ENCODE results near the gene PRND. TPM values are rescaled to one million over a fixed set of nuclear protein-coding genes. Genes with fewer than 3 reads are reported as not detected.

PRND gene
- total RNA-seq (3.5 TPM), polyA plus RNA-seq (0.14 TPM)
- long read RNA-seq, donor 1, partial matches to known transcripts: 0 of 1 reads
- long read RNA-seq, donor 1, other reads (novel, unspliced or antisense): 0 of 1 reads
- long read RNA-seq, donor 2, transcript PRND-201 (2 exons, 3,980 nt): major isoform, 9 of 9 reads
- long read RNA-seq, donor 2, partial matches to known transcripts: 0 of 9 reads
- long read RNA-seq, donor 2, other reads (novel, unspliced or antisense): 0 of 9 reads
- long read RNA-seq, donor 3, partial matches to known transcripts: 0 of 1 reads
- long read RNA-seq, donor 3, other reads (novel, unspliced or antisense): 0 of 1 reads
- long read RNA-seq, donor 4, partial matches to known transcripts: 0 of 1 reads
- long read RNA-seq, donor 4, other reads (novel, unspliced or antisense): 0 of 1 reads
- long read RNA-seq, donor 5, transcript PRND-201 (2 exons, 3,980 nt): major isoform, 6 of 6 reads
- long read RNA-seq, donor 5, partial matches to known transcripts: 0 of 6 reads
- long read RNA-seq, donor 5, other reads (novel, unspliced or antisense): 0 of 6 reads
- long read RNA-seq, donor 6, transcript PRND-201 (2 exons, 3,980 nt): major isoform, 5 of 5 reads
- long read RNA-seq, donor 6, partial matches to known transcripts: 0 of 5 reads
- long read RNA-seq, donor 6, other reads (novel, unspliced or antisense): 0 of 5 reads
- long read RNA-seq, donor 7, partial matches to known transcripts: 0 of 1 reads
- long read RNA-seq, donor 7, other reads (novel, unspliced or antisense): 0 of 1 reads
- long read RNA-seq, donor 8, partial matches to known transcripts: 0 of 1 reads
- long read RNA-seq, donor 8, other reads (novel, unspliced or antisense): 0 of 1 reads
- long read RNA-seq, donor 9: 0 reads
- long read RNA-seq, donor 10, partial matches to known transcripts: 0 of 2 reads
- long read RNA-seq, donor 10, other reads (novel, unspliced or antisense): 0 of 2 reads

GRCh38 chr20:4721719-4722118 lies at the start of gene PRND:
Gene PRND, plus strand, starts transcription at chr20:4721909. Its CDS starts 2,643 bp downstream, at chr20:4724552.
- no peak within 1 kb of the TSS for H3K27ac ChIP-seq (ENCODE audit: low read depth in 1 of 2, low read length in 1 of 2)
- WGBS: 90% methylated on average over 8 of the region's 8 CpGs
- H3K4me3 ChIP-seq (ENCODE audit: low read length in 2 of 2): no peak within 1 kb of the TSS

DNA sequence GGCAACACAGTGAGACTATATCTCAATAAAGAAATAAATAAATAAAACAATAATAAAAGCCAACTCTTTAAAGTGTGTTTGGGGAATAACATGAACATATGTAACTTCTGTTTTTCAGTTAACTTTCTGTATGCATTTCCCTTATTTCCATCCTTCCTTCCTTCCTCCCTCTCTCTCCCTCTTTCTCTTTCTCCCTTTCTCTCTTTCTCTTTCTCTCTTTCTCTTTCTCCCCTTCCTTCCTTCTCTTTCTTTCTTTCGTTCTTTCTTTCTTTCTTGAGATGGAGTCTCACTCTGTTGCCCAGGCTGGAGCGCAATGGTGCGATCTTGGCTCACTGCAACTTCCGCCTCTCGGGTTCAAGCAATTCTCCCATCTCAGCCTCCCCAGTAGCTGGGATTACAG lies 48.8 kb upstream of the PRND start:
- Histone ChIP-seq H3K4me3 (ENCODE audit: low read length in 2 of 2) (no peak overlapping the region), H3K36me3 (ENCODE audit: control insufficient read depth in 2 of 2, insufficient read depth in 2 of 2, low read length in 1 of 2) (no peaks in the 10 kb centered on the region), H3K4me1 (ENCODE audit: control insufficient read depth in 2 of 2, insufficient read depth in 2 of 2, low read length in 2 of 2) (no peaks in the 10 kb centered on the region), H3K27ac (ENCODE audit: low read depth in 1 of 2, low read length in 1 of 2) (no peak overlapping the region), H3K27me3 (ENCODE audit: control insufficient read depth in 2 of 2, insufficient read depth in 1 of 2, low read length in 1 of 2) (no peaks in the 10 kb centered on the region), H3K9me3 (ENCODE audit: control insufficient read depth in 2 of 2, insufficient read depth in 1 of 2, low read length in 1 of 2) (no peaks in the 10 kb centered on the region)
- DNase-seq (ENCODE audit: low read depth in 6 of 9, low spot score in 9 of 9): no peak
- WGBS: 98% methylated on average over 5 of the region's 5 CpGs

More at GRCh38 chr20:4721719-4722118, at the start of gene PRND:
- DNase-seq (ENCODE audit: low read depth in 6 of 9, low spot score in 9 of 9): no peak
- Histone ChIP-seq H3K9me3 (ENCODE audit: control insufficient read depth in 2 of 2, insufficient read depth in 1 of 2, low read length in 1 of 2) (no peaks in the 10 kb centered on the region), H3K36me3 (ENCODE audit: control insufficient read depth in 2 of 2, insufficient read depth in 2 of 2, low read length in 1 of 2) (no peaks in the 10 kb centered on the region), H3K4me1 (ENCODE audit: control insufficient read depth in 2 of 2, insufficient read depth in 2 of 2, low read length in 2 of 2) (peaks cover 2 to 3% of the 10 kb centered on the region in 2 donors), H3K27me3 (ENCODE audit: control insufficient read depth in 2 of 2, insufficient read depth in 1 of 2, low read length in 1 of 2) (peaks cover 0 to 2% of the 10 kb centered on the region in 2 donors)

GRCh38 chr20:4673371-4674001 lies 48.2 kb upstream of the PRND start:
- Histone ChIP-seq H3K27ac (ENCODE audit: low read depth in 1 of 2, low read length in 1 of 2) (no peak overlapping the region), H3K27me3 (ENCODE audit: control insufficient read depth in 2 of 2, insufficient read depth in 1 of 2, low read length in 1 of 2) (no peaks in the 10 kb centered on the region), H3K9me3 (ENCODE audit: control insufficient read depth in 2 of 2, insufficient read depth in 1 of 2, low read length in 1 of 2) (no peaks in the 10 kb centered on the region), H3K4me3 (ENCODE audit: low read length in 2 of 2) (no peak overlapping the region), H3K36me3 (ENCODE audit: control insufficient read depth in 2 of 2, insufficient read depth in 2 of 2, low read length in 1 of 2) (no peaks in the 10 kb centered on the region), H3K4me1 (ENCODE audit: control insufficient read depth in 2 of 2, insufficient read depth in 2 of 2, low read length in 2 of 2) (no peaks in the 10 kb centered on the region)
- WGBS: 93% methylated on average over 5 of the region's 5 CpGs
- no peak for DNase-seq (ENCODE audit: low read depth in 6 of 9, low spot score in 9 of 9)

GRCh38 chr20:4674672-4675071 lies 47.0 kb upstream of the PRND start:
- no peaks in the 10 kb centered on the region for H3K27me3 ChIP-seq (ENCODE audit: control insufficient read depth in 2 of 2, insufficient read depth in 1 of 2, low read length in 1 of 2)
- DNase-seq (ENCODE audit: low read depth in 6 of 9, low spot score in 9 of 9): no peak
- no peaks in the 10 kb centered on the region for H3K9me3 ChIP-seq (ENCODE audit: control insufficient read depth in 2 of 2, insufficient read depth in 1 of 2, low read length in 1 of 2)
- H3K4me1 ChIP-seq (ENCODE audit: control insufficient read depth in 2 of 2, insufficient read depth in 2 of 2, low read length in 2 of 2): no peaks in the 10 kb centered on the region
- H3K36me3 ChIP-seq (ENCODE audit: control insufficient read depth in 2 of 2, insufficient read depth in 2 of 2, low read length in 1 of 2): no peaks in the 10 kb centered on the region
- no peak overlapping the region for H3K27ac ChIP-seq (ENCODE audit: low read depth in 1 of 2, low read length in 1 of 2)
- H3K4me3 ChIP-seq (ENCODE audit: low read length in 2 of 2): no peak overlapping the region

DNA sequence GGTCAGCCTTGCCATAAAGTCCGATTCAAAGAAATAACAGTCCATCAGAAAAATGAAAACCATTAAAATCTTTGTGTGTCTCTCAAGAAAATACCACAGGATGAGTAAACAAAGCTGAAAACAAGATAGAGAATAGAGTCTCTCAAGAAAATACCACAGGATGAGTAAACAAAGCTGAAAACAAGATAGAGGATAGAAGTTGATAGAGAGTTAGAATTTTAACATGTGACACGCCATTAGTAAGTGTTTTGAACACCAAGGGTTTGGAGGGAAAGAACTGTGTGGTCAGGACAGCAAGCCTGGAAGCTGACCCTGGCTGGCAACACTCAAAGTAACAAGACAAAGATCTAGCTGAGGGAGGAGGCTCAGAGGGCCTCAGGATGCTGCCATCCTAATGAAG lies 43.9 kb upstream of the PRND start:
- no peaks in the 10 kb centered on the region for H3K4me1 ChIP-seq (ENCODE audit: control insufficient read depth in 2 of 2, insufficient read depth in 2 of 2, low read length in 2 of 2)
- no peaks in the 10 kb centered on the region for H3K27me3 ChIP-seq (ENCODE audit: control insufficient read depth in 2 of 2, insufficient read depth in 1 of 2, low read length in 1 of 2)
- no peak for DNase-seq (ENCODE audit: low read depth in 6 of 9, low spot score in 9 of 9)
- 97% methylated on average over 2 of the region's 2 CpGs for WGBS
- no peaks in the 10 kb centered on the region for H3K36me3 ChIP-seq (ENCODE audit: control insufficient read depth in 2 of 2, insufficient read depth in 2 of 2, low read length in 1 of 2)
- H3K4me3 ChIP-seq (ENCODE audit: low read length in 2 of 2): no peak overlapping the region
- H3K27ac ChIP-seq (ENCODE audit: low read depth in 1 of 2, low read length in 1 of 2): no peak overlapping the region
- H3K9me3 ChIP-seq (ENCODE audit: control insufficient read depth in 2 of 2, insufficient read depth in 1 of 2, low read length in 1 of 2): no peaks in the 10 kb centered on the region

DNA sequence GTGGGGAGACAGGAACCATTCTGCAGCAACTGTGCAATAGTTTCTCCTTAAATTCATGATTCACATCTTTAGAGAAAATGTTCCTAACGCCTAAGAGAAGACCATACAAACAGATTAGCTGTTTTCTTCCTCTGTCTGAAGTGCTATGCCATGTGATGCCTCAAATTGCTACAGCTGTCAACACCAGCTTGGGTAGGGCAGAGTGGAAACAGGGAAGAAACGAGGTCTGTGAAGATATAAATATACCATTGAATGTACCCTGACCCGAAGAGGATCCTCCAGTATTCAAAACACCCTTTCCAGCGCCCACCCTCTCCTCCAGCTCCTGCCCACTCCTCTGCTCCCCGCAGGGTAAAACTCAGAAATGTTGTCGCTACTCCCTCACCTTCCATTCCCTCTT lies 40.3 kb upstream of the PRND start:
- WGBS: 93% methylated on average over 6 of the region's 6 CpGs
- Histone ChIP-seq H3K9me3 (ENCODE audit: control insufficient read depth in 2 of 2, insufficient read depth in 1 of 2, low read length in 1 of 2) (no peaks in the 10 kb centered on the region), H3K27me3 (ENCODE audit: control insufficient read depth in 2 of 2, insufficient read depth in 1 of 2, low read length in 1 of 2) (peaks cover 0 to 2% of the 10 kb centered on the region in 2 donors), H3K4me3 (ENCODE audit: low read length in 2 of 2) (no peak overlapping the region), H3K27ac (ENCODE audit: low read depth in 1 of 2, low read length in 1 of 2) (no peak overlapping the region), H3K4me1 (ENCODE audit: control insufficient read depth in 2 of 2, insufficient read depth in 2 of 2, low read length in 2 of 2) (peaks cover 0 to 8% of the 10 kb centered on the region in 2 donors), H3K36me3 (ENCODE audit: control insufficient read depth in 2 of 2, insufficient read depth in 2 of 2, low read length in 1 of 2) (no peaks in the 10 kb centered on the region)
- no peak for DNase-seq (ENCODE audit: low read depth in 6 of 9, low spot score in 9 of 9)

DNA sequence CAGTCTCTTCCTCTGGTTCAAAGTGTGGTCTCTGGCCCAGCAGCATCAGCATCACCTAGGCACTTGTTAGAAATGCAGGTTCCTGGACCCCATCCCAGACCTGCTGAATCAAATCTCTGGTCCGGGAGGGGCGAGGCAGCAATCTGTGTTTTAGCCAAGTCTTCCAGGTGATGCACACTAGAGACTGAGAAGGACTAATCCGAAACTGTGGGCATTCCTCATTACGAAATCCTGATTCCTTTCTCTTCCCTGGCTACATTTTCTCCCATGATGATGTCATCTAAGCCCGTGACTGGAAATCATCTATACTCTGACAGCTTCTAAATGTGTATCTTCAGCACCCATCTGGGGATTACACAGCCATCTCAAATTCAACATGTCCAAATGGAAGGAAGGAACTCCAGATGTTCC lies 39.7 kb upstream of the PRND start:
- 96% methylated on average over 5 of the region's 5 CpGs for WGBS
- no peak for DNase-seq (ENCODE audit: low read depth in 6 of 9, low spot score in 9 of 9)
- Histone ChIP-seq H3K4me1 (ENCODE audit: control insufficient read depth in 2 of 2, insufficient read depth in 2 of 2, low read length in 2 of 2) (peaks cover 0 to 8% of the 10 kb centered on the region in 2 donors), H3K9me3 (ENCODE audit: control insufficient read depth in 2 of 2, insufficient read depth in 1 of 2, low read length in 1 of 2) (no peaks in the 10 kb centered on the region), H3K27ac (ENCODE audit: low read depth in 1 of 2, low read length in 1 of 2) (no peak overlapping the region), H3K36me3 (ENCODE audit: control insufficient read depth in 2 of 2, insufficient read depth in 2 of 2, low read length in 1 of 2) (no peaks in the 10 kb centered on the region), H3K27me3 (ENCODE audit: control insufficient read depth in 2 of 2, insufficient read depth in 1 of 2, low read length in 1 of 2) (peaks cover 0 to 2% of the 10 kb centered on the region in 2 donors), H3K4me3 (ENCODE audit: low read length in 2 of 2) (no peak overlapping the region)

- Histone ChIP-seq H3K4me1 (ENCODE audit: control insufficient read depth in 2 of 2, insufficient read depth in 2 of 2, low read length in 2 of 2) (peaks cover 0 to 12% of the 10 kb centered on the region in 2 donors), H3K9me3 (ENCODE audit: control insufficient read depth in 2 of 2, insufficient read depth in 1 of 2, low read length in 1 of 2) (no peaks in the 10 kb centered on the region), H3K27ac (ENCODE audit: low read depth in 1 of 2, low read length in 1 of 2) (no peak overlapping the region), H3K4me3 (ENCODE audit: low read length in 2 of 2) (no peak overlapping the region), H3K36me3 (ENCODE audit: control insufficient read depth in 2 of 2, insufficient read depth in 2 of 2, low read length in 1 of 2) (no peaks in the 10 kb centered on the region), H3K27me3 (ENCODE audit: control insufficient read depth in 2 of 2, insufficient read depth in 1 of 2, low read length in 1 of 2) (peaks cover 0 to 2% of the 10 kb centered on the region in 2 donors)
- 98% methylated on average over 6 of the region's 6 CpGs for WGBS
- no peak for DNase-seq (ENCODE audit: low read depth in 6 of 9, low spot score in 9 of 9)
Measured at GRCh38 chr20:4682682-4683081, 39.0 kb upstream of the PRND start.

Data from thymus (tissue), 14 donors.